ENCODE data around the gene POU2AF2.
"Not testable (repeated sequence)": the region's sequence is repeated elsewhere in the genome, so short reads cannot be mapped to it uniquely, and the experiment has no call there.

POU2AF2 gene

DNA sequence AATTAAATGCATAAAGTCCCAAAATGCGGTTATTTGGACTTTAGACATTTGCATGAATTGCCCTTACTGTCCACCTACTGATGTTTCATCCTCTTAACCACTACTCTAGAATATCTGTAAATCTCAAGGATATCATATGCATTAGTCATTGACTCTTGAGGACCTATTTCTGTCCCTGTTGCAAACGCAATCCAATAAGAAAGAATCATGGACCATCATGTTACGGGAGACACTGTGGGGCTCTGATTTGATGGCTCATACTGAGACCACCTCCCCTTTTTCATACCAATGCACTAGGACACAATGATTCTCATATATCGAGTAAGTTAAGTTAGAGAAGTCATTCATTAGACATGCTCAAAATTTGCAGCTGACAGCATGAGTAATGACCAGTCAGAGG, 14.4 kb downstream of the POU2AF2 start:
- DNase-seq, result no peak

DNA sequence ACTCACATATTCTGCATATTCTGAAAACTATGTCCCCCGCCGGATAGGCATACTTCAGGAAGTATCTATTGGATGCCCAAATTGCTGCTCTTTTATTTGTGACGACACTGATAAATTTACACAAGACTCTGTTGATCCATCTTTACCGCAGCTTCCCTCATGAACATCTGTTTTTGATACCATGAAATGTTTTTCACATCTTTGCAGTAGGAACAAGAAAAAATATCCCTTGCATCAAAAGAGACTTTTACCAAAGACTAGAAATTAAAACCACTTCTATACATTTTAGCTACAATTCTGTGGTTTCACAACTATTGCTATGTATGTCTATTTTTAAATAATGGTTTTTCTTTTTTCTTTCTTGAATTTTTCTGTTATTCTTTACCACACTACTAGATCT, 15.3 kb downstream of the POU2AF2 start:
- DNase-seq, result no peak

DNA sequence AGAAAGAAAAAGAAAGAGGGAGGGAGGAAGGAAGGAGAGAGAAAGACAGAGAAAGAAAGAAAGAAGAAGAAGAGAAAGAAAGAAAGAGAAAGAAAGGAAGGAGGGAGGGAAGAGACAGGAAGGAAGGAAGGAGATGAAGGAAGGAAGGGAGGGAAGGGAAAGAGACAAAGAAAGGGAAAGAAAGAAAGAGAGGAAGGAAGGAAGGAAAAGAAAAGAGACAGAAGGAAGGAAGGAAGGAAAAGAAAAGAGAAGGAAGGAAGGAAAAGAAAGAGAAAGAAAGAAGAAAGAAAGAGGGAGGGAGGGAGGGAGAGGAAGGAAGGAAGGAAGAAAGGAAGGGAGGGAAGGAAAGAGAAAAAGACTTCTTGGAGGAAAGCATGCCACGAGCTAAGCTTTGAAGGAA, 19.1 kb downstream of the POU2AF2 start:
- DNase-seq, result no peak

DNA sequence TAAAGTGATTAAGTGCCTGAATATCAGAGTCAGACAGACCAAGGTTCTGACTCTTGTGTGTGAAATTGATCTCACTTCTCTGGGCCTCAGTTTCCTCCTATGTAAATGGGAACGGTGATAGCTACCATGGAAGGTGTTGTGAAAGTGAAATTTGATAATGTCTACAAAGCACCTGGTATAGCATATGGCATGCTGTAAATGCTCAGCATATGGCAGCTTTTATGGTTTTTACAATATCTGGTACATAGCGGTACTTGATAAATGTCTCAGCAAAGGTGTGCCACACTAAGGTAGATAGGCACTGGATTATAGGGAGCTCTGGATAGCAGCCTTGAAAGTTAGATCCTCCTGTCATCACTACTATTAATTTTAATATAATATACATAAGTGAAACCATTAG, 19.9 kb downstream of the POU2AF2 start:
- DNase-seq, result no peak

DNA sequence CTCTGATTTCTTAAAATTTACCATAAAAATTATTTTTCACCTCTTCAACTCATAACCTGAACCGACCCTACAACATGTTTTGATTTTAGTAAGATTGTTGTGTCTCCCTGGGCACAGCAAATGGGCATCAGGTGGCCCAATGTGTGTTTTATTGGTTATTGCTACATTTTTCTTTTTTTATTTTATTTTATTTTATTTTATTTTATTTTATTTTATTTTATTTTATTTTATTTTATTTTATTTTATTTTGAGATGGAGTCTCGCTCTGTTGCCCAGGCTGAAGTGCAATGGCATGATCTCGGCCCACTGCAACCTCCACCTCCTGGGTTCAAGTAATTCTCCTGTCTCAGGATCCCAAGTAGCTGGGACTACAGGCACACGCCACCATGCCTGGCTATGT, 22.8 kb downstream of the POU2AF2 start:
- DNase-seq, result not testable (repeated sequence)

DNA sequence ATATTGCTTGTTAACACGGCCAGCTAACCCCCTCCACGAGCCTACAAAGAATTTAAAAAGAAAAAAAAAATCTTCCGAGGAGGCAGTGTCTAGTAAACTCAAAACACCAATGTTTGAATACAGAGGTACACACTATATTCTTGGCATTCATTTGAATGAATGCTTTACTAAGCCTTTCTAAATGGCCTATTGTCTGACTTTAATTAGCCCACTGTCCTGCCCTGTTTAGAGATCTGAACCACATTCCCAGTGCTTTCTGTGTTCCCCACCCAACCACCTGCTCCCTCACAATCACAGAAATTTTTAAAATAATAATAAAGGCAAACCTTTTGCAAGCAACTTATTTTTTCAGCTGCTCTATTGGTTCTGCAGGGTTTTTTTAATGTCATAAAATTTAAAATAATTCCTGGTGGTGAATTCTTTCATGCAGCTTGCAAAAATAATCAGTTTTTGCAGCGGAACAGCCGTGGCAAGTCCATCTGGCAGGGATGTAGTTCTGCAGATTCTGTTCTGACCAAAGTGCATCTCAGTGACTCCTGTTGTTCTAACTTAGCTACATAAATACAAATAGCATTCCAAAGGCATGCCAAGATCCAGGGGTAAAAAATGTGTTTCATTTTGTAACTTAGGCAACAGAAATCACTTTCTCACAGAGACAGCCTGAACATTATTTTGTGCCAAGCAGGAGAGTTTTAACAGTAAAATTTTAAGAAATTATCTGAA, 23.8 kb downstream of the POU2AF2 start:
- DNase-seq, result no peak

DNA sequence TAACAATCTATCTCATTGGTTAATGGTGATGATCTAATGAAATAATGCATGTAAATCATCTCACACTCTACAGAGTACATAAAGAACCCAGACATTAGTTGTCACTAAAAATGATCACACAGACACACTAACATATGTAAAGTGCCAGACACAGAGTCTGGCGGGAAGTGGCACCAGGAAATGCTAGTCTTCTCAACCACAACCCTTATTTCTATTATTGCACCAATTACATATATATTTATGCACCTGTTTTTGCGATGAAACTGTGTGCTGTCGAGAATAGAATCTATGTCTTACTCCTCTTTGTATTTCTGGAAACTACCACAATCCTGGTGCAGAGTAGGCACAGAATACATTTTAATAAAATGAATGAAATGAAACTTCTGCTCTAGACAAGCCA, 26.9 kb downstream of the POU2AF2 start:
- no peak for DNase-seq

DNA sequence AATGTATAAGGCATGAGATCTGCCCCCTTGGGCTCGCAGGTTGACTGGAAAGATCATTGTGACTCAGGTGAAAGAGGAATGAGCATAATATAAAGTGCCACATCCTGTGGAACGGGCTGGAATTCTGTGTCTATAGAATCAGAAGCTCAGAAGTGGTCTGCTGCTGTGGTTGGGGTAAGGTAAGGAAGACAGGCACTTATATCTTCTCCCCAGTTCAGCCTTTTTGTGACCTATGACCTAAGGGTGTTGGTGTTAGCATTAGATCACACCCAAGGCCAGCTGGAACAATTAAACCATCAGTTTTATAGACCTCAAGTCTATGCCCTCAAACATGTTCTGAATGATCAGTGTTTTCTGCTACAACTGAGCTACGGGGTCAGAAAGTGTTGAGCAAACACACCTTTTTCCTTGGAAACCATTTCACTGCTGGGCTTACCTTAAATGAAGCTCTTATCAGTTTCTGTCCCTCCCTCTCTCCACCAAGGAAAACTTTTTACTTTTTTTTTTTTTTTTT, 37.1 kb downstream of the POU2AF2 start:
- DNase-seq, result no peak

DNA sequence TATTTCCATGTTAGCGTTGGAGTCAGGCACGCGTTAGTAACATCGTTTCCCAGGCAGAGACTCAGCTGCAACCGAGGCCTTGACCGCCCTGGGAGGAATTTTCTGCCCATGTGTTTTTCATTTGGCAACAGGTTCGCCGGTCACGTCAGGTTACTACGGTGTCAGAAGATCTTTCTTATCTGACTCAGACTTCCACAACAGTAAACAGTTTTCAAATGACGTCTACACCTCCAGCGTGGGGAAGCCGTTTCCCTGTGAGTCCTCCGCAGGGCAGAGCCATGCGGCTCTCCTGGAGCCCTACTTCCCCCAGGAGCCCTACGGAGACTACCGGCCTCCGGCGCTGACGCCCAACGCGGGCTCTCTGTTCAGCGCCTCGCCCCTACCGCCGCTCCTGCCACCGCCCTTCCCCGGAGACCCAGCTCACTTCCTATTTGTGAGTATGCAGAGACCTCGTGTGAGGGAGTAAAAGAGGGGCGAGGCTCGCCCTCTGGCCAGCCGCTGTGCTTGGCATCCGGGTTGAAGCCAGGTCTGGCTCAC, 38.5 kb downstream of the POU2AF2 start:
- DNase-seq, result no peak

DNA sequence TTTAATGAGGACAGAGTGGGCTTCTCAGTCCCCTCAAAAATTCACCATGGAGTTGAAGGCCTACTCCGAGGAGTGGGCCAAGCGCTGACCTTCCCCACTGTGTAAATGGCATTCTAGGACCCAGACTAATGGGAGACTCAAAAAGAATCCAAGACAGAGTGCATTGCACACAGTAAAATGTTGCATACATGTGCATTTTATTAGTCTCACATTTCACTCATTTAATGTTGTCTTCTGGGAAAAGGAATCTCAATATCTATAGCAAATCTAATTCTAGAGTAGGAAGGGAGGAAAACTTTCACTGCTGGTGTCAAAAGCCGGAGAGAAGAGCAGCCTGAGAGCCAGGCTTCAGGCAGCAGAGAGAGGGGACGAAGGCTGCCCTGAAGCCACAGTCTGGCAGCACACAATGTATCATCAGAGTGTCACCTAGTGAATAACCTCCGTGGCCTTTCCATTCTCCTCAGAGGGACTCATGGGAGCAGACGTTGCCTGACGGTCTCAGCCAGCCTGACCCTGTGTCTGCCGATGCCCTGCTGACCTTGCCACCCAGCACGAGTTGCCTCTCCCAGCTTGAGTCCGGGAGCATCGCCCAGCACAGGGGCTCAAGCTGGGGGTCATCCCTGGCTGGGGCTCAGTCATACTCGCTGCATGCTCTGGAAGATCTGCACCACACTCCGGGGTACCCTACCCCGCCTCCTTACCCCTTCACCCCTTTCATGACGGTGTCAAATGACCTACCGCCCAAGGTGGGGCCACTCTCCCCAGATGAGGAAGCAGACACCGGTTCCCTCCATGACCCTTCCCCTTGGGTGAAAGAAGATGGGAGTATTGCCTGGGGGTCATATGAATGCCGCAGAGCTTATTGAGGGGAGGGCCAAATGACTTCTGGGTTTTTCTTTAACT, 39.9 kb downstream of the POU2AF2 start:
- DNase-seq, result no peak

DNA sequence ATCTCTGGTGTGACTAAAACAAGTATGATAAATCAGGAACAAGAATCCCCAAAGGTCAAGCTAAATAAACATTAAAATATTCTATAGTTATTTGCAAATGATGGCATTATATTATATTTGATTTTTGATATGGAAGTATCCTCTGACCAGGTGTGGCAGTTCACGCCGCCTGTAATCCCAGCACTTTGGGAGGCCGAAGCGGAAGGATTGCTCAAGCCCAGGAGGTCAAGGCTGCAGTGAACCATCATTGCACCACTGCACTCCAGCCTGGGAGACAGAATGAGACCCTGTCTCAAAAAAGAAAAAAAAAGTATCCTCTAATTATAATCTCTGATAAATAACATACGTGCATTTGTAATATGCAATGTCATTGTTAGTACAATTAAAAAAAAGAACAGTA, 46.2 kb downstream of the POU2AF2 start:
- DNase-seq, result no peak

DNA sequence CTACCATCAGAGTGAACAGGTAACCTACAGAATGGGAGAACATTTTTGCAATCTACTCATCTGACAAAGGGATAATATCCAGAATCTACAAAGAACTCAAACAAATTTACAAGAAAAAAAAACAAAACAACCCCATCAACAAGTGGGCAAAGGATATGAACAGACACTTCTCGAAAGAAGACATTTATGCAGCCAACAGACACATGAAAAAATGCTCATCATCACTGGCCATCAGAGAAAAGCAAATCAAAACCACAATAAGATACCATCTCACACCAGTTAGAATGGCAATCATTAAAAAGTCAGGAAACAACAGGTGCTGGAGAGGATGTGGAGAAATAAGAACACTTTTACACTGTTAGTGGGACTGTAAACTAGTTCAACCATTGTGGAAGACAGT, 46.9 kb downstream of the POU2AF2 start:
- DNase-seq, result not testable (repeated sequence)

DNA sequence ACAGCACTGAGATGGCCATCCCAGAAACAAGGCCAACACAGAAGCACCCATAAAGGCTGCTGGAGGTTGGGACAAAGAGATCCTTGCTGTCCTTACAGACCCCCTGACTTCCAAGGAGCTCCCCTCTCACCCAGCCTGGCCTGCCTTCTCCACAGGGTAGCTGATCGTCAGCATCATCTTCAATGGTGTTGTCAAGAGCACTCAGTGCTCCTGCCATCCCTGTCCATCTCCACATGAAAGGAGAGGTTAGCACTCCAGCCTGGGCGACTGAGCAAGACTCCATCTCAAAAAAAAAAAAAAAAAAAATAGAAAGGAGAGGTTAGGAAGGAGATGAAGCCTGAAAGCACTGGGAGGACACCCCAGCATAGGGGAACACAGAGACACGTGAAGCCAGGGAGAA, 50.7 kb downstream of the POU2AF2 start:
- DNase-seq, result no peak

DNA sequence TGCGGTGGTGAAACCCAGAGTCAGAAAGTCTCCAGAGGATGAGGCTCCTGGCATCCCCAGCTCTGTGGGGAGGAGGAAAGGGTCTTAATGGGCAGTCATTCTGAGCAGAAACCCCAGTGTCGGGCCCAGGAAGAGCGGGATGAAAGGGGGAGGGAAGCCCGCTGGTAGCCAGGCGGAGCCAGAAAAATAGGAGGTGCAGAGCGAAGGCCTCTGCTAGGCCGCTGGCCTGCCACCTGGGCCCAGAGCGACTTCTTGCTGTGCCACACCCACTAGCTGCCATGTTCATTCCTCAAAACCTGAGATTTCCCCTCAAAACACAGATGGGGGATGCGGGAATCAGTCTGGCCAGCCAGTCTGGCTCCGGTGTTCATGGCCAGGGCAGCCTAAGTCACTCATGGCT, 52.2 kb downstream of the POU2AF2 start:
- no peak for DNase-seq

DNA sequence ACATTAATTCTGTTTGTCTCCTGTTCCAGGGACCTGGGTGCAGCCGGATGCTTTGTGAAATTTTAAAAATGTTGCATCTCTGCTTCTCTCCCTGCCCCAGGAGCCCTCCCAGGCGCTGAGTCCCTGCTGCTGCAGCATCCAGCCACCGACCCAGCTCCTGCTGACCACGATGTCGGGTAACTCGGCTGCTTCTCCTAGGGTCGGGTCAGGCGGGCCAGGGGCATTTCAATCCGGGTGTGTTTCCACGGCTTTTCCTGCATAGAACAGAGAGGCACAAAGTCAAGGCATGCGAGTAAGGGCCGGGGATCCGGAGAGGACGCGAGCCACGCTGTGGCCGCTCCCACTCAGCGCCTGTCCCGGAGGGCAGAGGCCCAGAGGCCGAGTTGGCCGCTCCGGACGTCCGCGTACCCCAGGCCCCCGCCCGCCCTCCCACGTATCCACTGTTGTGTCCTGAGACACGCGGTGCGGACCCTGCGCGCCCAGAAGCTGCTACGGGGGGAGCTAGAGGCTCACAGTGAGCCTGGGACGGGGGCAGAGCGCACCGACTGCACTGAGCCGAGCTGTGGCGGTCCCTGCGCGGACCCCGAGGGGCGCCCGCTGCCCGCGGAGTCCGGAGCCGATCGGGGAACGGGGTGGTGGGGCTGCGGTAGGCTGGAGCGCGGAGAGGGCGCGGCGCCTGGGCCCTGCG, 53.0 kb downstream of the POU2AF2 start, which contains the start of gene POU2AF3:
TSS of gene POU2AF3 (plus strand) at position 134 of the 688 bp plus-strand sequence. CDS start at position 170, 36 bp downstream.
- DNase-seq, result no peak

DNA sequence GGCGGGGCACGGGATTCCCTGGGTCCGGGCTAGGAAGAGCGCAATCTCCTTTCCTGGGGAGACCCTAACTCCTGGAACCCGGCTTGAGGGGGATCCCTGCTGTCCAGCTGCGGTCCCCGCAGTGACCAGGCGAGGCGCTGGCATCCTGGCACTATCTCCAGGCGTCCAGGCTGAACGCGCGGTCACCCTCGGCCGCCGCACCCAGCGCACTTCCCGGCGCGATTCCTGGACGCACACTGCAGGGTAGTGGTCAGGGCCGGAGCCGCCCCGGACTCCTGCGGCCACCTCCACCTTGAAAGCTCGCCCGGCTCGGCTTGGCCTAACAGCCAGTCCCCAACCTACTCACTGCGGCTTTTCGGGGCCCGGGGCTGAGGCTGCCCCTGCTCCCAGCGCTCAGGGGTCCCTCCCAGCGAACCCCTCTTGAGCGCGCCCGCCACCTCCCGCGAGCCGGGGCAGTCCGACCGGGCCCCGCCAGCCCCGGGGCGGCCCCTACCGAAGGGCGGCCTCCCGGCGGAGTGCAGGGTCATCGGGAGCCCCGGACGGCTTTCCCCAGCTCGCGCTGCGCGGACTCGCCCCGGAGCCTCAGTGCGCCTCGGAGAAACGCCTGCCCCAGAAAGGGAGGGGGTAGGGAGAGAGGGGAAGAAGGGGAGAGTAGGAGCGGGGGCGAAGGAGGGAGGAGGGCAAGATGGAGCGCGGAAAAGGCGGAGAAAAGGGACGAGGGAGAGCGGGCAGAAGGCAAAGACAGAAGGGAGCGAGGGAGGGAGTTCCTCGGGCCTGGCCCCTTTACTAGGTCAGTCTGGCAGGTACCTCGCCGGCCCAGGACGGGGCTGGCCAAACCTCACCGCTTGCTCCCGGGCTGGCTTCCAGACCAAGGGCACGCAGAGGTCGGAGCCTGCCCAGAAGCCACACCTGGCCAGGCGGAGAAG, 53.8 kb downstream of the POU2AF2 start:
- no peak for DNase-seq

DNA sequence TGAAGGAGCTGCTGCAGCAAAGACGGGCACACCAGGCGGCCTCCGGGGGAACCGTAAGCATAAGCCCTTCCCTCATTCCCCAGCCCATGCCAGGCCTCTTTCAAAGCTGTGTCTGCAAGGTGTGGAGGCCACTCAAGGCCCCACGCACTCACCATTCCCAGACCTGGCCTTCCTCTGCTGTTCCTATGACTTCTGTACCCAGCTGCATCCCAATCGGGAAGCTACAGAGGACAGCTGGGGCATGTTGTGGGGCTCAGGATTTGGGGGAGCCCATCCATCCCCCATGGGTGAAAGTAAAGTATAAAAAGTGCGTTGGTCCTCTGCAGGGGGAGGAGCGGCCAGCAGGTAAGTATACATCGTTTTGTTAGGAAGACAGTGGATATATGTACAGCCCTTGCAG, 55.0 kb downstream of the POU2AF2 start:
- no peak for DNase-seq

DNA sequence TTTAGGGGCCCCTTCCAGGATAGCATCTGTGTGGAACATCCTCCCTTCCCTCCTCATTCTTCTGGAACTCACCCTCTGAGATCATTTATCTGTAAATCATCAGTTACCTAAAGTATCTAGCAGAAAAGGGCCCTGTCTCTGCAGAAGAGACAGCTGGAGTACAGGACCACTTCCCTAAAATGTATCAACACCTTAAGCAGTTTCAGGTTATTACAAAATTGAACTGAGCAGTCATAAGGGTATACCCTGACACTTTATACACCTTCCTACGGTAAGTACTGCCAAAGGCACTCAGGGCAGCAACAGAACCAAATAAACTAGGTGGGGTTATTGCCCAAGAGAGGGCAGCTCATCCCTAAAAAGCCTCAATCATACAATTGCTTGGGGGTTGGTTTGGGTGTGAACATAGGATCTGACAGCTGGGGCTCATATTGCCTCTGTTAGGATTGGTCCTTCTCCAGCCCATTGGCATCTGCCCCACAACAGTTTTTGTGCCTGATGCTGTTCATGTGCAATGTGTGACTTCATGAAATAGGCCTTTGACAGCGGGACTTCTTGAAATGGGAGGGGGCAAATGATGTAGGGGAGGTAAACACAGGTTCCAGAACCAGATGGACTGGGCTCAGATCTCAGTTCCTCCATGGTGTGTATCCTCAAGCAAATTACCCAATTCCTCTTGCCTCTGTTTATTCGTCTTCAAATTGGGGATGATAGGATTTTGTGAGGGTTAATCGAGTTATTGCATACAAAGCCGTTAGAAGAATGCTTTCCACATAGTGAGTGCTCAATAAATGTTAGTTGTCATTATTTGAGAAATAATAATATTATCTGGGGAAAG, 55.7 kb downstream of the POU2AF2 start:
- DNase-seq, result no peak

DNA sequence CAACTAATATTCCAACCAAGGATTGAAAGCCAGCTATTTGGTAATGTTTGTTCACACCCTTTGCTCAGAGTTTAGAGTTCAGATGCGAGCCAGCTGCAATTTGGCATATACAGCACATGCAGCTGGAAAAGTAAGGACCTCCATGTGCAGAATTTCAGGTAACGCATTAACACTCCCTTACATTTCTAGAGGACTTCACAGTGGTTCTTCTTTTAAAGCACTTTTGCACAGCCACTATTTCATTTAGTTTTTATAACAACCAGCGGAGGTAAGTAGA, 56.3 kb downstream of the POU2AF2 start:
- DNase-seq, result no peak

DNA sequence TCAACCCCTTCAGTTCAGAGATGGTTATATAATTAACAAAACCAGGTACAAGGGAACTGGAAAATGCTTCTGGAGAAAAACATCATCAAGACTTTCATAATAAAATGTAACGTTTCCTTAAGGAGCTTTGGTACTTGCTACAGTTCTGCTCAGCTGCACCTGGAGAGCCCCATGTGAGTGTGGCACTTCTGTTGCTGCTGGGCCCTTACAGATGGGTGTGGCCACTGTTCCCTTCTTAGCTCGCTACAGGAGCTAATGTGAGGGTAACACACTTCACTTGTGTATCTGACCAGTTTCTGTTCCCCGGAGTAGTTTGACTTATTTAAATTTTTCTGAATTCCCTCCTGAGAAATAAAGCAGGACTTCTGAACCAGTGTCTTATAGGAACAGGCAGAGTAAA, 56.8 kb downstream of the POU2AF2 start:
- DNase-seq, result no peak

DNA sequence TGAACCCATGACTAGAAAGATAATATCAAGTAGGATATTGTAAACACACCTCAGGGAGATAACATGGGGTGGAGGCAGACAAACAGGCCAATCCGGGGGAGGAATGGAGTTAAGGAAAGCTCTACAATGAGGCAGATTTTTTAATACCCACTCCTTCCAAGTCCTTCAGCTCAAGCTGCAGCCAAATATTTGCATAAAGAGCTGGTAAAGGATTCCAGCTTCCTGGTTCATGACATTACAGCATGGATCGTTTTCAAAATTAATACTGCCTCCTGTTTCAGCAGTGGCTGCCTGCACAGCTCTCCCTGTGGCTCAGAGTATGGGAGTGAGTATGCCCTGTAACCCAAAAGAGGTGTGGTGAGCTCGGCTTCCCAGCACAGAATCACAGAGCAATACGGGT, 57.9 kb downstream of the POU2AF2 start:
- DNase-seq, result no peak

Data from Kasumi-1 (cell line).